HG02571 (cell line): Measurements from ENCODE around the gene PLCL2.
"Not testable (repeated sequence)": the region's sequence is repeated elsewhere in the genome, so short reads cannot be mapped to it uniquely, and the experiment has no call there.

Experiments
- ATAC-seq: cut with Tn5 transposase; IDR thresholded peaks from one replicate; pipeline ENCODE4 v1.9.1; 2021; ENCODE audit warnings: mild to moderate bottlenecking, moderate library complexity; ENCODE audit not compliant: unreplicated experiment

The PLCL2 gene

GRCh38 chr3:17070161-17070959 is 185.6 kb downstream of the PLCL2 start:
- no peak for ATAC-seq

GRCh38 chr3:17074559-17074958 is 189.8 kb downstream of the PLCL2 start:
- no peak for ATAC-seq

- ATAC-seq, result no peak
Observed at GRCh38 chr3:17075358-17075757, 190.6 kb downstream of the PLCL2 start.

GRCh38 chr3:17075907-17076306 is 191.2 kb downstream of the PLCL2 start:
- no peak for ATAC-seq

GRCh38 chr3:17076940-17077605 is 192.3 kb downstream of the PLCL2 start:
- ATAC-seq, result no peak

GRCh38 chr3:17077606-17078005 is 192.9 kb downstream of the PLCL2 start:
- ATAC-seq, result no peak

GRCh38 chr3:17078926-17079465 is 194.2 kb downstream of the PLCL2 start:
- no peak for ATAC-seq

- no peak for ATAC-seq
Observed at GRCh38 chr3:17079933-17080332, 195.2 kb downstream of the PLCL2 start.

GRCh38 chr3:17081520-17081919 is 196.8 kb downstream of the PLCL2 start:
- ATAC-seq, result no peak

- ATAC-seq, result no peak
Observed at GRCh38 chr3:17087509-17087908, 202.8 kb downstream of the PLCL2 start.

- no peak for ATAC-seq
Observed at GRCh38 chr3:17088017-17088416, 203.3 kb downstream of the PLCL2 start.

GRCh38 chr3:17088602-17089313 is 204.0 kb downstream of the PLCL2 start:
- no peak for ATAC-seq

GRCh38 chr3:17089314-17089700 is 204.6 kb downstream of the PLCL2 start:
- no peak for ATAC-seq

GRCh38 chr3:17090280-17090983 is 205.7 kb downstream of the PLCL2 start:
- no peak for ATAC-seq

GRCh38 chr3:17091910-17092582 is 207.3 kb downstream of the PLCL2 start:
- no peak for ATAC-seq

GRCh38 chr3:17092583-17092933 is 207.8 kb downstream of the PLCL2 start:
- no peak for ATAC-seq

GRCh38 chr3:17094551-17094950 is 209.8 kb downstream of the PLCL2 start:
- ATAC-seq, result no peak

GRCh38 chr3:17103579-17103978 is 218.8 kb downstream of the PLCL2 start:
- ATAC-seq, result no peak

- not testable (repeated sequence) for ATAC-seq
Observed at GRCh38 chr3:17106801-17107200, 222.0 kb downstream of the PLCL2 start.

- ATAC-seq, result no peak
Observed at GRCh38 chr3:17110660-17111396, 226.1 kb downstream of the PLCL2 start.
